SU-DHL-6 (cell line): ENCODE results near the gene CFAP20DC.
A peak's percentile ranks its signal among the peaks of the same experiment; 100 is the strongest.
"Not testable (repeated sequence)": the region's sequence is repeated elsewhere in the genome, so short reads cannot be mapped to it uniquely, and the experiment has no call there.

ENCODE experiments used
- H2AFZ ChIP-seq: fragments of 200-600 bp; sonication (generic); 2 replicates; pipeline ENCODE4 v1.6.1; 2014; ENCODE audit warnings: low read depth, mild to moderate bottlenecking, moderate library complexity, mixed read lengths, antibody characterized with exemption, low read length; ENCODE audit not compliant: severe bottlenecking
- H3F3A ChIP-seq: fragments of 200-600 bp; shearing (Covaris generic); 2 replicates; pipeline ENCODE4 v1.6.0; 2016; ENCODE audit warnings: antibody characterized with exemption, mild to moderate bottlenecking; ENCODE audit not compliant: insufficient read depth
- H3K27ac ChIP-seq: fragments of 200-600 bp; sonication (generic); 2 replicates; pipeline ENCODE4 v1.5.1; 2016; ENCODE audit warnings: low read depth, mild to moderate bottlenecking, low read length, moderate library complexity, mixed read lengths
- H3K27me3 ChIP-seq: fragments of 200-600 bp; sonication (generic), shearing (Covaris generic); 2 replicates; pipeline ENCODE4 v1.6.0; 2014; ENCODE audit warnings: mild to moderate bottlenecking, low read length
- H3K36me3 ChIP-seq: fragments of 200-600 bp; sonication (generic); 2 replicates; pipeline ENCODE4 v1.6.1; 2014; ENCODE audit warnings: mild to moderate bottlenecking, low read length, mixed read lengths
- H3K4me2 ChIP-seq: fragments of 300-600, 200-600 bp; shearing (Covaris generic), sonication (generic); 2 replicates; pipeline ENCODE4 v1.6.0; 2014; ENCODE audit warnings: low read length, low read depth, mild to moderate bottlenecking; ENCODE audit not compliant: poor library complexity, severe bottlenecking
- H3K4me3 ChIP-seq: fragments of 200-600 bp; sonication (generic); 2 replicates; pipeline ENCODE4 v1.5.1; 2014; ENCODE audit warnings: antibody characterized with exemption, low read length, mild to moderate bottlenecking, mixed read lengths; ENCODE audit not compliant: insufficient read depth, poor library complexity, severe bottlenecking
- H3K79me2 ChIP-seq: fragments of 200-600 bp; sonication (generic); 2 replicates; pipeline ENCODE4 v1.6.1; 2014; ENCODE audit warnings: mild to moderate bottlenecking, low read length, moderate library complexity; ENCODE audit not compliant: insufficient read depth
- H3K9ac ChIP-seq: fragments of 200-600 bp; sonication (generic); 2 replicates; pipeline ENCODE4 v1.7.0; 2014; ENCODE audit warnings: mild to moderate bottlenecking, low read length
- H3K9me2 ChIP-seq: fragments of 200-600 bp; sonication (generic); replicated peaks from 2 replicates; pipeline ENCODE4 v1.6.1; 2014; ENCODE audit warnings: low read length; ENCODE audit not compliant: insufficient read depth
- H3K9me3 ChIP-seq: fragments of 200-600 bp; sonication (generic); 2 replicates; pipeline ENCODE4 v1.6.1; 2014; ENCODE audit warnings: low read length, mixed read lengths; ENCODE audit not compliant: insufficient read depth
- H4K20me1 ChIP-seq: fragments of 200-600 bp; sonication (generic); 2 replicates; pipeline ENCODE4 v1.6.1; 2014; ENCODE audit warnings: low read depth, mild to moderate bottlenecking, antibody characterized with exemption, low read length, moderate library complexity, mixed read lengths
- EZH2phosphoT487 ChIP-seq: fragments of 200-600 bp; sonication (generic), shearing (Covaris generic); conservative IDR thresholded peaks from 2 replicates; pipeline ENCODE4 v1.6.1; 2018; ENCODE audit warnings: mild to moderate bottlenecking, antibody characterized with exemption, low read length, moderate library complexity, mixed read lengths
- TF ChIP-seq, protein P1 (sequence below): fragments of 200-600 bp; sonication (generic); IDR thresholded peaks from one replicate; pipeline ENCODE4 v1.5.1; 2017; ENCODE audit warnings: antibody characterized with exemption, mild to moderate bottlenecking, low read length, moderate library complexity; ENCODE audit not compliant: insufficient read depth, poor library complexity, severe bottlenecking

The CFAP20DC gene

DNA sequence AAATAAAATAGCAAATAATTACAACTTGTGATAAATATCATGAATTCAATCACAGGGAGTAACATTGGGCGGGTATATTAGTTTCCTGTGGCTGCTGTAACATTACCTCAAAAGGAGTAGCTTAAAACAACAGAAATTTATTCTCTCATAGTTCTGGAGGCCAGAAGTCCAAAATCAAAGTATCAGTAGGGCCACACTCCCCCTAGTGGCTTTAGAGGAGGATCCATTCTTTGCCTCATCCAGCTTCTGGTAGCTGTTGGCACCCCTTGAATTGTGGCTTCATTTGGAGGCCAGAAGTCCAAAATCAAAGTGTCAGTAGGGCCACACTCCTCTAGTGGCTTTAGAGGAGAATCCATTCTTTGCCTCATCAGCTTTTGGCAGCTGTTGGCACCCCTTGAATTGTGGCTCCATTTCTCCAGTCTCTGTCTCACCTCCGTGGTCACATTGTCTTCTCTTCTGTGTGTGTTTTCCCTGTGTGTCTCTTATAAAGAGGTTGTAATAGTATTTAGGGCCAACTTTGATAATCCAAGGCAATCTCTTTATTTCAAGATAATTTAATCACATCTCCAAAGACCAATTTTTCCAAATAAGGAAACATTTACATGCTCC, 3.1 kb upstream of the CFAP20DC start:
- no peak overlapping the region for H3K4me3 ChIP-seq
- H3K9ac ChIP-seq: no peak overlapping the region
- H3F3A ChIP-seq: no peaks in the 10 kb centered on the region; the same call in 1 of the 2 replicates
- no peak overlapping the region for H3K4me2 ChIP-seq
- no peaks in the 10 kb centered on the region for H3K79me2 ChIP-seq
- H2AFZ ChIP-seq: no peak overlapping the region
- H3K36me3 ChIP-seq: no peaks in the 10 kb centered on the region
- no peaks in the 10 kb centered on the region for H4K20me1 ChIP-seq
- no peak for TF ChIP-seq EZH2phosphoT487
- TF ChIP-seq, protein P1, sequence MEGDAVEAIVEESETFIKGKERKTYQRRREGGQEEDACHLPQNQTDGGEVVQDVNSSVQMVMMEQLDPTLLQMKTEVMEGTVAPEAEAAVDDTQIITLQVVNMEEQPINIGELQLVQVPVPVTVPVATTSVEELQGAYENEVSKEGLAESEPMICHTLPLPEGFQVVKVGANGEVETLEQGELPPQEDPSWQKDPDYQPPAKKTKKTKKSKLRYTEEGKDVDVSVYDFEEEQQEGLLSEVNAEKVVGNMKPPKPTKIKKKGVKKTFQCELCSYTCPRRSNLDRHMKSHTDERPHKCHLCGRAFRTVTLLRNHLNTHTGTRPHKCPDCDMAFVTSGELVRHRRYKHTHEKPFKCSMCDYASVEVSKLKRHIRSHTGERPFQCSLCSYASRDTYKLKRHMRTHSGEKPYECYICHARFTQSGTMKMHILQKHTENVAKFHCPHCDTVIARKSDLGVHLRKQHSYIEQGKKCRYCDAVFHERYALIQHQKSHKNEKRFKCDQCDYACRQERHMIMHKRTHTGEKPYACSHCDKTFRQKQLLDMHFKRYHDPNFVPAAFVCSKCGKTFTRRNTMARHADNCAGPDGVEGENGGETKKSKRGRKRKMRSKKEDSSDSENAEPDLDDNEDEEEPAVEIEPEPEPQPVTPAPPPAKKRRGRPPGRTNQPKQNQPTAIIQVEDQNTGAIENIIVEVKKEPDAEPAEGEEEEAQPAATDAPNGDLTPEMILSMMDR: peak; percentile 47
- H3K9me2 ChIP-seq: no peaks in the 10 kb centered on the region
- H3K27ac ChIP-seq: no peak overlapping the region
- no peaks in the 10 kb centered on the region for H3K9me3 ChIP-seq
- no peaks in the 10 kb centered on the region for H3K27me3 ChIP-seq

DNA sequence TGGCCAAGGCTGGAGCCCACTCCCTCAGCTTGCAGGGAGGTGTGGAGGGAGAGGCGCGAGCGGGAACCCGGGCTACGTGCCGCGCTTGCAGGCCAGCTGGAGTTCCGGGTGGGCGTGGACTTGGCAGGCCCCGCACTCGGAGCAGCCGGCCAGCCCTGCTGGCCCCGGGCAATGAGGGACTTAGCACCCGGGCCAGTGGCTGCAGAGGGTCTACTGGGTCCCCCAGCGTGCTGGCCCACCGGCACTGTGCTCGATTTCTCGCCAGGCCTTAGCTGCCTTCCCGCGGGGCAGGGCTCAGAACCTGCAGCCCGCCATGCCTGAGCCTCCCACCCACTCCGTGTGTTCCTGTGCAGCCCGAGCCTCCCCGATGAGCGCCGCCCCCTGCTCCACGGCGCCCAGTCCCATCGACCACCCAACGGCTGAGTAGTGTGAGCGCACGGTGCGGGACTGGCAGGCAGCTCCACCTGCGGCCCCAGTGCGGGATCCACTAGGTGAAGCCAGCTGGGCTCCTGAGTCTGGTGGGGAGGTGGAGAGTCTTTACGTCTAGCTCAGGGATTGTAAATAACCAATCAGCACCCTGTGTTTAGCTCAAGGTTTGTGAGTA, 1.1 kb upstream of the CFAP20DC start:
- not testable (repeated sequence) for H3K36me3 ChIP-seq, H3K4me2 ChIP-seq, H2AFZ ChIP-seq, H3K4me3 ChIP-seq, H3F3A ChIP-seq, H3K27ac ChIP-seq, H3K9me3 ChIP-seq, H4K20me1 ChIP-seq, H3K27me3 ChIP-seq, H3K9ac ChIP-seq, H3K9me2 ChIP-seq, H3K79me2 ChIP-seq

DNA sequence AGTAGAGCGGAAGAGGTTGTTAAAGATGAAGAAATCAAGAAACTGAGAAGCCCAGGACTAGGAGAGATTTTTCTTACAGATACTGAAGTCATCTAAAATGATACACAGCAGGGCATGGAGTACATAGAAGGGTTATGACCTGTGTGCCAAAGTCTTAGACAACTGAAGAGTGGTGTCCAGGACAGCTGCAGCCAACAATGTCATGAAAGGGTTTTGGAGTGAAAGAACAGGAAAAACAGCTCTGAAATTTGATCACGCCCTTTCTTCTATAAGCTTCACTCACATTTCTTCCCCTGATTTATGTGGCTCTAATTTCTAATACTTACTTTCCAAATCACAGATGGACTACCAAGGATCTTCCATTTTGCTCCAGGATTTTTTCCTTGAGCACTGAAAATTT, 3.0 kb downstream of the CFAP20DC start:
- Histone ChIP-seq H3K79me2 (no peaks in the 10 kb centered on the region), H3K27ac (no peak overlapping the region), H3K27me3 (no peaks in the 10 kb centered on the region), H3K9ac (no peak overlapping the region), H3K9me2 (no peaks in the 10 kb centered on the region), H3K36me3 (no peaks in the 10 kb centered on the region), H3F3A (no peaks in the 10 kb centered on the region; the same call in 1 of the 2 replicates), H4K20me1 (no peaks in the 10 kb centered on the region), H3K9me3 (no peaks in the 10 kb centered on the region), H3K4me2 (no peak overlapping the region), H3K4me3 (no peak overlapping the region), H2AFZ (no peak overlapping the region)
- TF ChIP-seq, protein P1: no peak
- TF ChIP-seq EZH2phosphoT487: no peak

DNA sequence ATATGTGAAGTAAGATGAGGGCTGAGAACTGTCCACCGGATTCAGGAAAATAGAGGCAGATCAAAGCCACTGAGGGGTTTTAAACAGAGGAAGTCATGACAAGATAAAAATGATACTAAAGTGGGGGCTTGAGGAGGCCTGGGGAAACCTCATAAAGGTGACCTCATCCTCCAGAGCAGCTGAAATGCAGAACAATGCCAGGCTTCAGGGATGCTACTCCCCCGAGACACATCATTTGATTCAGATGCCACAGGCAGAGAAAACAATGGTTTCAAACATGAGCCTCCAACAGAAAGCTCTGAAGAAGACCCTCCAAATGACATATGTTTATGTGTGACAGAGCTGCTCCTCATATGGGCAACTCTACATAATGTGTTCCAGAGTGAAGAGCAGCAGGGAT, 6.4 kb downstream of the CFAP20DC start:
- Histone ChIP-seq H3K9ac (no peak overlapping the region), H3K4me2 (no peak overlapping the region), H3K27ac (no peak overlapping the region)

More for the DNA sequence above, 6.4 kb downstream of the CFAP20DC start:
- TF ChIP-seq EZH2phosphoT487: no peak
- TF ChIP-seq, protein P1: no peak
- H3K9me2 ChIP-seq: no peaks in the 10 kb centered on the region
- H4K20me1 ChIP-seq: no peaks in the 10 kb centered on the region
- no peak overlapping the region for H2AFZ ChIP-seq
- no peaks in the 10 kb centered on the region for H3K36me3 ChIP-seq
- H3F3A ChIP-seq: no peaks in the 10 kb centered on the region
- H3K79me2 ChIP-seq: no peaks in the 10 kb centered on the region
- no peaks in the 10 kb centered on the region for H3K9me3 ChIP-seq
- H3K27me3 ChIP-seq: no peaks in the 10 kb centered on the region
- H3K4me3 ChIP-seq: no peak overlapping the region
